ENCODE data around the gene S100A16. TPM values are rescaled to one million over a fixed set of nuclear protein-coding genes. Genes with fewer than 3 reads are reported as not detected.
"Not testable (repeated sequence)": the region's sequence is repeated elsewhere in the genome, so short reads cannot be mapped to it uniquely, and the experiment has no call there.

The S100A16 gene
- total RNA-seq, 1 donor from 2014 or later = 259 TPM

GRCh38 chr1:153646672-153647345 is 33.9 kb upstream of the S100A16 start:
- H3K27ac ChIP-seq = no peak overlapping the region
- intact Hi-C loops (cut with DNase I) = no loop called here
- no peaks in the 10 kb centered on the region for H3K9me3 ChIP-seq
- no peaks in the 10 kb centered on the region for H3K27me3 ChIP-seq
- peaks cover 12% of the 10 kb centered on the region for H3K4me1 ChIP-seq
- H3K36me3 ChIP-seq = peaks cover 0 to 50% of the 10 kb centered on the region in 2 donors
- H3K4me3 ChIP-seq = no peak overlapping the region
- TF ChIP-seq POLR2AphosphoS5 (IDR thresholded peaks at IDR 0.05; ENCODE audit: insufficient read depth in 1 of 2, low read depth in 1 of 2) = no peak
- TF ChIP-seq CTCF (IDR thresholded peaks at IDR 0.05) = no peak
- no peak for TF ChIP-seq POLR2A (IDR thresholded peaks at IDR 0.05)
- no peak for DNase-seq (ENCODE audit: extremely low spot score in 2 of 2)

DNA sequence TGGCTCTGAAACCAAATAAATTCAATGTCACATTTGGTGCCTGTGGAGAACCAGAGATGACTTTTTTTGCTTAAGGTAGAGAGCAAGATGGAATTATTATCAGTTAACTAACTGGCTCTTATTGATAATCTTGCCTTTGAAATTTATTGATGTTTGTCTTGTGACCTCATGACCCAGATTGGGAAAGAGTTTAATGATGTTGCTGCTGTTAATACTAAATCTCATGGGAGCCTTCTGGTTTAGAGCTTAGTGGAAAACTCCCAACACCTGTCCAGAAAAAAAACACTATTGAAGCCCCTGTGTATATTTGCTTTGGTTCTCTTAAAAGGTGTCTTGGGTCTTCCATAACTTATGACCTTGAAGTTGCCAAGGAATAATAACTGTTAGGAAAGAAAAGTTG is 30.9 kb upstream of the S100A16 start:
- Histone ChIP-seq H3K4me1 (peaks cover 20% of the 10 kb centered on the region), H3K4me3 (no peak overlapping the region), H3K27me3 (no peaks in the 10 kb centered on the region), H3K9me3 (no peaks in the 10 kb centered on the region), H3K36me3 (peaks cover 0 to 80% of the 10 kb centered on the region in 2 donors), H3K27ac (no peak overlapping the region)
- no peak for DNase-seq (ENCODE audit: extremely low spot score in 2 of 2)
- intact Hi-C loops (cut with DNase I) = no loop called here
- TF ChIP-seq POLR2AphosphoS5 (IDR thresholded peaks at IDR 0.05; ENCODE audit: insufficient read depth in 1 of 2, low read depth in 1 of 2) = no peak

DNA sequence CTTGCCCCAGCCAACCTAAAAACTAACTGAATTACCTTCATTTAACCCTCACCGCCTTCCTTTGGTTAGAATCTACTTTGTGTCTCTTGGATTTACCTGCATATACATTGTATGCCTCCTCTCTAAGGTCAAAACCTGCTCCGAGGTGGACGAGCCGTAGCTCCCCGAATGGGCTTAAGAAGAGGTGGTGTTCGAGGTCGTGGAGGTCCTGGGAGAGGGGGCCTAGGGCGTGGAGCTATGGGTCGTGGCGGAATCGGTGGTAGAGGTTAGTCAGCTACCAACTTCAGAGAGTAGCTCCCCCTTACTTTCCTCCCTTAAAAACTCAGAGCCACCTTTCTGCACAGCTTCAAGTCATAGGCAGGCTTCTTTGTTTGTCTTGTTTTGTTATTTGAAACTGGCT is 30.2 kb upstream of the S100A16 start:
- no peak for DNase-seq (ENCODE audit: extremely low spot score in 2 of 2)

DNA sequence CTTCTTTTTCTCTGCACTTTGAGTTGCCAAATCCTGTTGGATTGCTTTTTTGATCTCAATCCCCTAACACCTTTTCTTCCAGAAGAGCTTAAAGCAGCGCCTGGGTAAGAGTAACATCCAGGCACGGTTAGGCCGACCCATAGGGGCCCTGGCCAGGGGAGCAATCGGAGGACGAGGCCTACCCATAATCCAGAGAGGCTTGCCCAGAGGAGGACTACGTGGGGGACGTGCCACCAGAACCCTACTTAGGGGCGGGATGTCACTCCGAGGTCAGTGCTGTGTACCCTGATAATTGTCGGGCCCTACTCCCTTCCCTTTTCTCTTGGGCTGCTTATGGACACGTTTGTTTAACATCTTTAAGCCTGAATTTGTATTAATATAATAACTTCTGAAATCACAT is 29.2 kb upstream of the S100A16 start:
- DNase-seq (ENCODE audit: extremely low spot score in 2 of 2) = no peak
- TF ChIP-seq CTCF (IDR thresholded peaks at IDR 0.05) = no peak
- TF ChIP-seq POLR2A (IDR thresholded peaks at IDR 0.05) = no peak
- no peak for TF ChIP-seq POLR2AphosphoS5 (IDR thresholded peaks at IDR 0.05; ENCODE audit: insufficient read depth in 1 of 2, low read depth in 1 of 2)
- H3K4me1 ChIP-seq = peaks cover 34% of the 10 kb centered on the region
- H3K27me3 ChIP-seq = no peaks in the 10 kb centered on the region
- no peak overlapping the region for H3K27ac ChIP-seq
- peaks cover 0 to 95% of the 10 kb centered on the region in 2 donors for H3K36me3 ChIP-seq
- H3K9me3 ChIP-seq = no peaks in the 10 kb centered on the region
- no peak overlapping the region for H3K4me3 ChIP-seq
- intact Hi-C loops (cut with DNase I) = no loop called here

More for the DNA sequence above, 30.2 kb upstream of the S100A16 start:
- TF ChIP-seq POLR2A (IDR thresholded peaks at IDR 0.05) (no peak), CTCF (IDR thresholded peaks at IDR 0.05) (no peak), POLR2AphosphoS5 (IDR thresholded peaks at IDR 0.05; ENCODE audit: insufficient read depth in 1 of 2, low read depth in 1 of 2) (no peak)
- no peaks in the 10 kb centered on the region for H3K27me3 ChIP-seq
- H3K9me3 ChIP-seq = no peaks in the 10 kb centered on the region
- H3K4me3 ChIP-seq = no peak overlapping the region
- peaks cover 0 to 87% of the 10 kb centered on the region in 2 donors for H3K36me3 ChIP-seq
- H3K4me1 ChIP-seq = peaks cover 26% of the 10 kb centered on the region
- intact Hi-C loops (cut with DNase I) = no loop called here
- no peak overlapping the region for H3K27ac ChIP-seq

GRCh38 chr1:153640861-153641260 is 27.9 kb upstream of the S100A16 start:
- peaks cover 0 to 97% of the 10 kb centered on the region in 2 donors for H3K36me3 ChIP-seq
- intact Hi-C loops (cut with DNase I) = no loop called here
- no peak for TF ChIP-seq CTCF (IDR thresholded peaks at IDR 0.05)
- no peak for TF ChIP-seq POLR2AphosphoS5 (IDR thresholded peaks at IDR 0.05; ENCODE audit: insufficient read depth in 1 of 2, low read depth in 1 of 2)
- TF ChIP-seq POLR2A (IDR thresholded peaks at IDR 0.05) = no peak
- no peak overlapping the region for H3K4me3 ChIP-seq
- no peaks in the 10 kb centered on the region for H3K9me3 ChIP-seq
- H3K27ac ChIP-seq = no peak overlapping the region
- DNase-seq (ENCODE audit: extremely low spot score in 2 of 2) = no peak
- H3K27me3 ChIP-seq = no peaks in the 10 kb centered on the region
- peaks cover 46% of the 10 kb centered on the region for H3K4me1 ChIP-seq

GRCh38 chr1:153640213-153640612 is 27.3 kb upstream of the S100A16 start:
- H3K4me3 ChIP-seq; H3K27me3 ChIP-seq; DNase-seq (ENCODE audit: extremely low spot score in 2 of 2); H3K9me3 ChIP-seq; intact Hi-C loops (cut with DNase I); H3K27ac ChIP-seq: not testable (repeated sequence)
- Histone ChIP-seq H3K4me1 (peaks cover 53% of the 10 kb centered on the region), H3K36me3 (peaks cover 0 to 90% of the 10 kb centered on the region in 2 donors)
